Activated T-cell treated with anti-CD3 and anti-CD28 coated beads for 4 hours (primary cell): Measurements from ENCODE around the gene AKAIN1.

Source experiments
- DNase-seq: peaks from one replicate; pipeline ENCODE4 v3.0.0-alpha.2; 2020

AKAIN1 gene

GRCh38 chr18:5158587-5158986 lies 38.5 kb downstream of the AKAIN1 start:
- DNase-seq, result no peak

- no peak for DNase-seq
Measured at GRCh38 chr18:5158172-5158571, 38.9 kb downstream of the AKAIN1 start.

- DNase-seq, result no peak
Measured at GRCh38 chr18:5155907-5156287, 41.2 kb downstream of the AKAIN1 start.

GRCh38 chr18:5155218-5155906 lies 41.7 kb downstream of the AKAIN1 start:
- no peak for DNase-seq

- no peak for DNase-seq
Measured at GRCh38 chr18:5152343-5153020, 44.6 kb downstream of the AKAIN1 start.

GRCh38 chr18:5150894-5151293 lies 46.2 kb downstream of the AKAIN1 start:
- DNase-seq, result no peak

GRCh38 chr18:5146093-5146492 lies 51.0 kb downstream of the AKAIN1 start:
- no peak for DNase-seq

- DNase-seq, result no peak
Measured at GRCh38 chr18:5145168-5145825, 51.8 kb downstream of the AKAIN1 start.

GRCh38 chr18:5144629-5145028 lies 52.4 kb downstream of the AKAIN1 start:
- DNase-seq, result no peak

- no peak for DNase-seq
Measured at GRCh38 chr18:5142859-5143258, 54.2 kb downstream of the AKAIN1 start.

- no peak for DNase-seq
Measured at GRCh38 chr18:5142131-5142530, 54.9 kb downstream of the AKAIN1 start.

GRCh38 chr18:5137261-5137660 lies 59.8 kb downstream of the AKAIN1 start:
- DNase-seq, result no peak

- no peak for DNase-seq
Measured at GRCh38 chr18:5132987-5133386, 64.1 kb downstream of the AKAIN1 start.

GRCh38 chr18:5122272-5122671 lies 74.8 kb downstream of the AKAIN1 start:
- DNase-seq, result no peak

GRCh38 chr18:5110266-5110665 lies 86.8 kb downstream of the AKAIN1 start:
- no peak for DNase-seq

GRCh38 chr18:5107988-5108387 lies 89.1 kb downstream of the AKAIN1 start:
- DNase-seq, result no peak

GRCh38 chr18:5106730-5107129 lies 90.3 kb downstream of the AKAIN1 start:
- no peak for DNase-seq

GRCh38 chr18:5104246-5104645 lies 92.8 kb downstream of the AKAIN1 start:
- no peak for DNase-seq

- DNase-seq, result no peak
Measured at GRCh38 chr18:5103693-5104092, 93.4 kb downstream of the AKAIN1 start.

GRCh38 chr18:5103286-5103685 lies 93.8 kb downstream of the AKAIN1 start:
- no peak for DNase-seq

GRCh38 chr18:5097116-5097703 lies 99.8 kb downstream of the AKAIN1 start:
- DNase-seq, result no peak

- DNase-seq, result no peak
Measured at GRCh38 chr18:5095239-5095638, 101.8 kb downstream of the AKAIN1 start.

- DNase-seq, result no peak
Measured at GRCh38 chr18:5093902-5094301, 103.2 kb downstream of the AKAIN1 start.
